Cardiac septum (tissue), 1 donor: ENCODE data around the gene SLAMF6. TPM values are rescaled to one million over a fixed set of nuclear protein-coding genes. Genes with fewer than 3 reads are reported as not detected.
"Not testable (repeated sequence)": the region's sequence is repeated elsewhere in the genome, so short reads cannot be mapped to it uniquely, and the experiment has no call there.

Experiments
- DNase-seq: peaks from one replicate; pipeline ENCODE4 v3.0.0-alpha.2; 2020; ENCODE audit warnings: low spot score
- intact Hi-C: fragments of 100-400 bp; cut with DNase I; formaldehyde crosslinking; loops from one replicate; pipeline ENCODE4 v1.14.0; 2022
- total RNA-seq: library from RNA; stranded (reverse); fragmentation: NEBNext Ultra II Directional; extraction: Animal tissue kit (Norgen Biotek cat#: 25700); gene quantifications from one replicate; pipeline ENCODE4 v1.2.1, GENCODE V29; 2021
- donor health status: DM: no; HTN: no; CAD: no.

Gene SLAMF6
- total RNA-seq, 1 donor from 2014 or later: 0.13 TPM

- intact Hi-C loops, DNase-seq: not testable (repeated sequence)
Measured at GRCh38 chr1:160480781-160481180, 42.3 kb downstream of the SLAMF6 start.

GRCh38 chr1:160479091-160479490 is 44.0 kb downstream of the SLAMF6 start:
- intact Hi-C loops, DNase-seq: not testable (repeated sequence)

GRCh38 chr1:160474392-160475242 is 48.4 kb downstream of the SLAMF6 start:
- DNase-seq: no peak
- intact Hi-C loops: no loop called here

- DNase-seq: no peak
- intact Hi-C loops: no loop called here
Measured at GRCh38 chr1:160472112-160472511, 50.9 kb downstream of the SLAMF6 start.

- intact Hi-C loops: no loop called here
Measured at GRCh38 chr1:160471253-160471652, 51.8 kb downstream of the SLAMF6 start.

GRCh38 chr1:160467576-160467975 is 55.5 kb downstream of the SLAMF6 start:
- DNase-seq: no peak
- intact Hi-C loops: no loop called here

More at GRCh38 chr1:160471253-160471652, 51.8 kb downstream of the SLAMF6 start:
- no peak for DNase-seq

GRCh38 chr1:160466961-160467360 is 56.1 kb downstream of the SLAMF6 start:
- DNase-seq: no peak
- intact Hi-C loops: no loop called here

GRCh38 chr1:160465123-160465522 is 57.9 kb downstream of the SLAMF6 start:
- intact Hi-C loops: no loop called here
- no peak for DNase-seq

GRCh38 chr1:160460683-160461287 is 62.3 kb downstream of the SLAMF6 start:
- DNase-seq: no peak
- intact Hi-C loops: no loop called here

GRCh38 chr1:160460214-160460642 is 62.8 kb downstream of the SLAMF6 start:
- no peak for DNase-seq
- intact Hi-C loops: no loop called here

- intact Hi-C loops: no loop called here
Measured at GRCh38 chr1:160459687-160460086, 63.4 kb downstream of the SLAMF6 start.

GRCh38 chr1:160459056-160459455 is 64.0 kb downstream of the SLAMF6 start:
- intact Hi-C loops: no loop called here
- DNase-seq: no peak

More at GRCh38 chr1:160459687-160460086, 63.4 kb downstream of the SLAMF6 start:
- no peak for DNase-seq

- intact Hi-C loops: no loop called here
- no peak for DNase-seq
Measured at GRCh38 chr1:160455153-160455517, 67.9 kb downstream of the SLAMF6 start.

GRCh38 chr1:160454371-160455152 is 68.5 kb downstream of the SLAMF6 start:
- no peak for DNase-seq
- intact Hi-C loops: no loop called here

GRCh38 chr1:160453443-160453842 is 69.6 kb downstream of the SLAMF6 start:
- intact Hi-C loops: no loop called here
- no peak for DNase-seq

- intact Hi-C loops: no loop called here
- DNase-seq: no peak
Measured at GRCh38 chr1:160451859-160452232, 71.2 kb downstream of the SLAMF6 start.

- intact Hi-C loops: no loop called here
- no peak for DNase-seq
Measured at GRCh38 chr1:160451119-160451858, 71.8 kb downstream of the SLAMF6 start.

- intact Hi-C loops: no loop called here
Measured at GRCh38 chr1:160449494-160449893, 73.6 kb downstream of the SLAMF6 start.

GRCh38 chr1:160446945-160447600 is 76.0 kb downstream of the SLAMF6 start:
- intact Hi-C loops: no loop called here
- DNase-seq: no peak

More at GRCh38 chr1:160449494-160449893, 73.6 kb downstream of the SLAMF6 start:
- DNase-seq: no peak
